WTC11 (cell line): ENCODE measurements around the gene HIP1. TPM values are rescaled to one million over a fixed set of nuclear protein-coding genes. Genes with fewer than 3 reads are reported as not detected.

Source experiments
- ATAC-seq: fragments of 200-7000 bp; cut with Tn5 transposase; 2 replicates; pipeline ENCODE4 v1.10.0; 2021; ENCODE audit warnings: mild to moderate bottlenecking, moderate library complexity
- CTCF ChIA-PET: fragments of 300-600 bp; sonication (Branson Sonifier 250); formaldehyde crosslinking; loops from one replicate; lab custom pipeline; 2021; ENCODE audit warnings: antibody characterized with exemption; lab: Charles Lee
- POLR2A ChIA-PET: fragments of 350-600 bp; sonication (Branson Sonifier 250); formaldehyde crosslinking; loops from one replicate; lab custom pipeline; 2021; ENCODE audit warnings: antibody characterized with exemption; lab: Charles Lee
- DNase-seq: peaks from one replicate; pipeline ENCODE4 v3.0.0; 2021; ENCODE audit warnings: low spot score
- H3K27ac Mint-ChIP-seq: 2 replicates; pipeline ENCODE4 v1.8.0; 2021; ENCODE audit warnings: mixed read lengths
- H3K27me3 Mint-ChIP-seq: 2 replicates; pipeline ENCODE4 v1.8.0; 2021; ENCODE audit warnings: low read depth, mild to moderate bottlenecking, moderate library complexity, mixed read lengths
- H3K36me3 Mint-ChIP-seq: 2 replicates; pipeline ENCODE4 v1.8.0; 2021; ENCODE audit warnings: mixed read lengths
- H3K4me1 Mint-ChIP-seq: 2 replicates; pipeline ENCODE4 v1.8.0; 2022; ENCODE audit warnings: mixed read lengths
- H3K4me3 Mint-ChIP-seq: 2 replicates; pipeline ENCODE4 v1.8.0; 2021; ENCODE audit warnings: mild to moderate bottlenecking, moderate library complexity, mixed read lengths
- H3K9me3 Mint-ChIP-seq: 2 replicates; pipeline ENCODE4 v1.8.0; 2021; ENCODE audit warnings: mixed read lengths
- ATF6 ChIP-seq: sonication (generic); formaldehyde crosslinking; IDR thresholded peaks from 2 replicates; pipeline ENCODE4 v1.8.1; 2023; ENCODE audit warnings: mild to moderate bottlenecking, missing genetic modification reagents
- HMGXB4 ChIP-seq: sonication (generic); formaldehyde crosslinking; IDR thresholded peaks from 2 replicates; pipeline ENCODE4 v1.8.1; 2023; ENCODE audit warnings: mild to moderate bottlenecking, moderate library complexity, missing genetic modification reagents
- JUN ChIP-seq: sonication (generic); formaldehyde crosslinking; IDR thresholded peaks from 2 replicates; pipeline ENCODE4 v1.8.0; 2023; ENCODE audit warnings: mild to moderate bottlenecking, missing genetic modification reagents
- KAT7 ChIP-seq: sonication (generic); formaldehyde crosslinking; IDR thresholded peaks from 2 replicates; pipeline ENCODE4 v1.8.1; 2023; ENCODE audit warnings: missing genetic modification reagents, mild to moderate bottlenecking, borderline replicate concordance
- NFE2L1 ChIP-seq: sonication (generic); formaldehyde crosslinking; IDR thresholded peaks from 2 replicates; pipeline ENCODE4 v1.8.1; 2023; ENCODE audit warnings: missing genetic modification reagents
- TEAD1 ChIP-seq: sonication (generic); formaldehyde crosslinking; IDR thresholded peaks from 2 replicates; pipeline ENCODE4 v1.8.0; 2022; ENCODE audit warnings: mild to moderate bottlenecking, missing genetic modification reagents
- ZBTB43 ChIP-seq: sonication (generic); formaldehyde crosslinking; IDR thresholded peaks from 2 replicates; pipeline ENCODE4 v1.8.1; 2023; ENCODE audit warnings: mild to moderate bottlenecking, missing genetic modification reagents
- ZNF121 ChIP-seq: sonication (generic); formaldehyde crosslinking; IDR thresholded peaks from 2 replicates; pipeline ENCODE4 v1.8.0; 2023; ENCODE audit warnings: missing genetic modification reagents
- ZNF138 ChIP-seq: sonication (generic); formaldehyde crosslinking; conservative IDR thresholded peaks from 2 replicates; pipeline ENCODE4 v1.8.1; 2022; ENCODE audit warnings: mild to moderate bottlenecking, moderate library complexity, missing genetic modification reagents
- ZNF232 ChIP-seq: sonication (generic); formaldehyde crosslinking; IDR thresholded peaks from 2 replicates; pipeline ENCODE4 v1.8.0; 2022; ENCODE audit warnings: mild to moderate bottlenecking, missing genetic modification reagents
- total RNA-seq: library from RNA; stranded (reverse); gene quantifications from 3 replicates; pipeline ENCODE4 v1.2.3, GENCODE V29; 2021
- TF ChIP-seq, protein P1 (sequence below): sonication (generic); formaldehyde crosslinking; conservative IDR thresholded peaks from 2 replicates; pipeline ENCODE4 v1.8.1; 2023; ENCODE audit warnings: mild to moderate bottlenecking, low read depth, missing genetic modification reagents, moderate library complexity
- TF ChIP-seq, protein P2 (sequence below): sonication (generic); formaldehyde crosslinking; IDR thresholded peaks from 2 replicates; pipeline ENCODE4 v1.8.0; 2022; ENCODE audit warnings: mild to moderate bottlenecking, missing genetic modification reagents
- TF ChIP-seq, protein P3 (sequence below): fragments of 250-450 bp; sonication (Bioruptor Pico); IDR thresholded peaks from 2 replicates; pipeline ENCODE4 v2.1.2; 2022; ENCODE audit warnings: mild to moderate bottlenecking, moderate library complexity
- TF ChIP-seq, protein P4 (sequence below): sonication (generic); formaldehyde crosslinking; IDR thresholded peaks from 2 replicates; pipeline ENCODE4 v1.8.0; 2022; ENCODE audit warnings: mild to moderate bottlenecking, missing genetic modification reagents

The HIP1 gene
- total RNA-seq, 1 experiment from 2014 or later: 75.8 TPM

DNA sequence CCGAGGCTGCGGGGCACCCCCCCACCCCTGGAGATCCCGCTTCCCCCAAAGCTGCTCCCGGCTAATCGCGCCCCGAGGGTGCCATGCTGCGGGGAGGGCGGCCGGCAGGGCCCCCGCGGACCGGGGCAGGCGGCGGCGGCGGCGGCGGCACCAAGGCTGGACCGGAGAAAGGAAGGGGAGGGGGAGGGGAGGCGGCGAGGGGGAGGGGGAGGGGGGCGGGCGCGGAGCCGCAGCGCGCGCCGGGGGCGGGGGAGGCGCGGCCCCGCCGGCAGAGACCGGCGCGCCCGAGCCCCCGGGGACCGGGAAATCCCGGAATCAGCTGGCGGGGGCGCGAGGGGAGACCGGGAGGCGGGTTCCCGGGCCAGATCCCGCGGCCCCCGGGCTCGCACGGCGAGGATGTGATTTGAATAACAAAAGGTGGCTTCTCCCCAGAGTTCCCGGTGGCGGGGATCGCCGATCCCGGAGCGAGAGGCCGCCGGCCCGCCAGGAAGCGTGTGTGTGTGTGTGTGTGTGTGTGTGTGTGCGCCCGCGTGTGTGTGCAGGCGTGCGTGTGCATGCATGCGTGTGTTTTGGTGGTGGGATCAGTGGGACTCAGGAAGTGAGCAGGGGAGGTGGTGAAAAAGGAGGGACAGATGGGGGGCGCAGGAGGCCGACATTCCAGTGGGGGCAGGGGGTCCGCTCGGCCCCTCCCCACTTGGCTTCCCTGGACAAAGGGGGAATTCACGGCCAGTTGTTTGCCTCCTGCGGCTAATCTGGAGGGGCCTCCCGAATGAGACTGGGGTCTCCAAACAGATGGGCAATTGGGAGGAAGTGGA is 99.5 kb downstream of the HIP1 start (continued):
- TF ChIP-seq, protein P1, sequence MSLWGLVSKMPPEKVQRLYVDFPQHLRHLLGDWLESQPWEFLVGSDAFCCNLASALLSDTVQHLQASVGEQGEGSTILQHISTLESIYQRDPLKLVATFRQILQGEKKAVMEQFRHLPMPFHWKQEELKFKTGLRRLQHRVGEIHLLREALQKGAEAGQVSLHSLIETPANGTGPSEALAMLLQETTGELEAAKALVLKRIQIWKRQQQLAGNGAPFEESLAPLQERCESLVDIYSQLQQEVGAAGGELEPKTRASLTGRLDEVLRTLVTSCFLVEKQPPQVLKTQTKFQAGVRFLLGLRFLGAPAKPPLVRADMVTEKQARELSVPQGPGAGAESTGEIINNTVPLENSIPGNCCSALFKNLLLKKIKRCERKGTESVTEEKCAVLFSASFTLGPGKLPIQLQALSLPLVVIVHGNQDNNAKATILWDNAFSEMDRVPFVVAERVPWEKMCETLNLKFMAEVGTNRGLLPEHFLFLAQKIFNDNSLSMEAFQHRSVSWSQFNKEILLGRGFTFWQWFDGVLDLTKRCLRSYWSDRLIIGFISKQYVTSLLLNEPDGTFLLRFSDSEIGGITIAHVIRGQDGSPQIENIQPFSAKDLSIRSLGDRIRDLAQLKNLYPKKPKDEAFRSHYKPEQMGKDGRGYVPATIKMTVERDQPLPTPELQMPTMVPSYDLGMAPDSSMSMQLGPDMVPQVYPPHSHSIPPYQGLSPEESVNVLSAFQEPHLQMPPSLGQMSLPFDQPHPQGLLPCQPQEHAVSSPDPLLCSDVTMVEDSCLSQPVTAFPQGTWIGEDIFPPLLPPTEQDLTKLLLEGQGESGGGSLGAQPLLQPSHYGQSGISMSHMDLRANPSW (CRISPR knock-in tag): no peak

- Mint-ChIP-seq H3K27ac (peak overlapping the region; percentile 90), H3K27me3 (no peaks in the 10 kb centered on the region), H3K9me3 (no peaks in the 10 kb centered on the region; the same call in 1 of the 2 replicates), H3K36me3 (peaks cover 8% of the 10 kb centered on the region), H3K4me3 (peak overlapping the region; percentile 85), H3K4me1 (peaks cover 41% of the 10 kb centered on the region)
- CTCF ChIA-PET: no interaction called here
- ATAC-seq: peak; percentile 4
- DNase-seq: peak; percentile 70
- TF ChIP-seq ATF6 (CRISPR knock-in tag) (no peak), KAT7 (CRISPR knock-in tag) (0 out of 2 replicates have a peak, but pooled peaks have one; percentile 12), HMGXB4 (CRISPR knock-in tag) (peak; percentile 84), ZNF232 (CRISPR knock-in tag) (no peak), ZBTB43 (CRISPR knock-in tag) (0 out of 2 replicates have a peak, but pooled peaks have one; percentile 5), JUN (CRISPR knock-in tag) (peak; percentile 54; the same call in 1 of the 2 replicates), NFE2L1 (CRISPR knock-in tag) (no peak), ZNF138 (no peak)
- POLR2A ChIA-PET: interaction anchor here (1.0 kb wide), 1 partner anchor 40 kb away, joined by 4 read pairs; no protein-coding TSS in a partner anchor
Observed at GRCh38 chr7:75638594-75639070, 100.1 kb downstream of the HIP1 start.

DNA sequence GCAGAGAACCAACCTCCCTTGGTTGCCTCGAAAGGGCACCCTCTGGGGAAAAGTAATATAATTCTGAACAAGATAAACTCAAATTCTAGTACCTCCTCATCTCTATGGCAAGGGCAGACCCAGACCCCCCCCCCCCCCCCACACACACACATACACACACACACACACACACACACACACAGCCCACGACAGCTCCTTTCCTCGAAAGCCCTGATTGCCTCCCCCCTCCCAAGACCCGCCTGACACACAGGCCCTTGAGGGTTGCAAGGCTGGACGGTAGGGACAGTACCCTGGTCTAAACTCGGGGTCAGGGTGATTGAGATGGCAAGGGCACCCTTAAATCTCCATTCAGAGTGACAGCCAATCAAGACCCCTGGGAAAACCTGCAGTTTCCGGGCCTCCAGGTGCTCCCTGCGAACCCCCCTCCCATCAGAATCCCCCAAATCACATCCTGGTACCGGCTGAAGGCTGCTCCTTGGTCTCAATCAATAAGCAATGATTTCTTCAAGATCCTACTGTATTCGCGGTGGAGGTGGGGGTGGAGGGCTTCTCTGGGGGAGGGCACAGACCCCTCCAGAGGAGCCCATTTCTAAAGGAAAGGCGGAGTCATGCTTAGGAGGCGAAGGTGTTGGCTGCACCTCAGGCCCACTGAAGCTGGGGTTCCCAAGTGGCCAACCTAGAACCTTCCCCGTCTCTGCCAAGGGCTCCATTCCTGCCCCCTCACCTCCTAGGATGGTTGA is 100.7 kb downstream of the HIP1 start:
- no peaks in the 10 kb centered on the region; the same call in 1 of the 2 replicates for H3K9me3 Mint-ChIP-seq
- DNase-seq: no peak
- no peaks in the 10 kb centered on the region for H3K27me3 Mint-ChIP-seq
- POLR2A ChIA-PET: interaction anchor here (1.8 kb wide), 1 partner anchor 14 kb away, joined by 6 read pairs; no protein-coding TSS in a partner anchor
- TF ChIP-seq, protein P2, sequence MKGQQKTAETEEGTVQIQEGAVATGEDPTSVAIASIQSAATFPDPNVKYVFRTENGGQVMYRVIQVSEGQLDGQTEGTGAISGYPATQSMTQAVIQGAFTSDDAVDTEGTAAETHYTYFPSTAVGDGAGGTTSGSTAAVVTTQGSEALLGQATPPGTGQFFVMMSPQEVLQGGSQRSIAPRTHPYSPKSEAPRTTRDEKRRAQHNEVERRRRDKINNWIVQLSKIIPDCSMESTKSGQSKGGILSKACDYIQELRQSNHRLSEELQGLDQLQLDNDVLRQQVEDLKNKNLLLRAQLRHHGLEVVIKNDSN: peak; percentile 31; the same call in 1 of the 2 replicates
- TF ChIP-seq ZBTB43 (CRISPR knock-in tag): 0 out of 2 replicates have a peak, but pooled peaks have one; percentile 2
- TF ChIP-seq, protein P3, sequence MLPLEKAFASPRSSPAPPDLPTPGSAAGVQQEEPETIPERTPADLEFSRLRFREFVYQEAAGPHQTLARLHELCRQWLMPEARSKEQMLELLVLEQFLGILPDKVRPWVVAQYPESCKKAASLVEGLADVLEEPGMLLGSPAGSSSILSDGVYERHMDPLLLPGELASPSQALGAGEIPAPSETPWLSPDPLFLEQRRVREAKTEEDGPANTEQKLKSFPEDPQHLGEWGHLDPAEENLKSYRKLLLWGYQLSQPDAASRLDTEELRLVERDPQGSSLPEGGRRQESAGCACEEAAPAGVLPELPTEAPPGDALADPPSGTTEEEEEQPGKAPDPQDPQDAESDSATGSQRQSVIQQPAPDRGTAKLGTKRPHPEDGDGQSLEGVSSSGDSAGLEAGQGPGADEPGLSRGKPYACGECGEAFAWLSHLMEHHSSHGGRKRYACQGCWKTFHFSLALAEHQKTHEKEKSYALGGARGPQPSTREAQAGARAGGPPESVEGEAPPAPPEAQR (CRISPR knock-in tag): no peak
- no peak for TF ChIP-seq ZNF121 (CRISPR knock-in tag)
- TF ChIP-seq TEAD1: 0 out of 2 replicates have a peak, but pooled peaks have one; percentile 17
- TF ChIP-seq, protein P4, sequence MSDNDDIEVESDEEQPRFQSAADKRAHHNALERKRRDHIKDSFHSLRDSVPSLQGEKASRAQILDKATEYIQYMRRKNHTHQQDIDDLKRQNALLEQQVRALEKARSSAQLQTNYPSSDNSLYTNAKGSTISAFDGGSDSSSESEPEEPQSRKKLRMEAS (CRISPR knock-in tag): 0 out of 2 replicates have a peak, but pooled peaks have one; percentile 46
- TF ChIP-seq, all 79 proteins: peak for 4
- H3K36me3 Mint-ChIP-seq: peaks cover 11% of the 10 kb centered on the region
- H3K4me3 Mint-ChIP-seq: peak overlapping the region; percentile 85
- H3K27ac Mint-ChIP-seq: peak overlapping the region; percentile 90
- CTCF ChIA-PET: no interaction called here
- ATAC-seq: no peak; the same call in 1 of the 2 replicates
- peaks cover 43% of the 10 kb centered on the region for H3K4me1 Mint-ChIP-seq
